ENCODE results near the gene ZFHX3.

Gene ZFHX3

DNA sequence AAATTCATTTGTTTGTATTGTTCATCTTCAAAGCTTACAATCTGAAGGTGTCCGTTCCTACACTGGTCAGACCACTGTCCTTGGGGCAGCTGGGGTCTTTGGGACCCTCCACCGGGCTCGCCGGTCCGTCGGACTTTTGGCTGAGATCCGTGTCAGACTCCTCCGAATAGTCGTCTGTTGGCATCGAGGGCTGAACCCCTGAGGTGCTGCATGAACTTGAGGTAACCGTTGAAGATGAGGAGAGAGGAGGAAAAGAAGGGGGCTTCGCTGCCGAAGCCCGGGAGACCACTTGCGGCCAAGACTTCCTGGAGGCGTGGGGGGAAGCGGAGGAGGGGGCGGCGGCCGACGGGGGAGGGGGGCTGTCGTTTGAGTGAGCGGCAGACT is 260.8 kb downstream of the ZFHX3 start:
- no peak for DNase-seq

GRCh38 chr16:72786606-72787005 is 261.3 kb downstream of the ZFHX3 start:
- DNase-seq, result no peak

DNA sequence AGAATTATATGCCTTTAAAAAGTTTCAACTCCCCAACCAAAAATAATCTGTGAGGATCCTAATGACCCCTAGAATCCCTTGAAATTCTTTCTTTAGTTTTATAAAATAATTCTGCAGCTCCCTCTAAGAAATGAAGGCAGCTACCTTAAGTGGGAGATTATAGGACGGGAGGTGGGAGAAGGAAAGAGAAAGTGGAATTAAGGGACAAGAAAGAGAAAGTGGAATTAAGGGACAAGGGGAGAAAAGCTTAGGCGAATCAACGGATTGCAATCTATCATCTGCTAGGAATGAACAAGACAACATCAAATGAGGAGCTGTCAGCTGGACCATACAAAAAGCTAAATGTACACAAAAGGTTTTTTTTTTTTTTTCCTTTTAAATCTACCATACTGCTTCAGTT is 262.0 kb downstream of the ZFHX3 start:
- no peak for DNase-seq

- DNase-seq, result no peak
Measured at GRCh38 chr16:72785171-72785570, 262.8 kb downstream of the ZFHX3 start.

DNA sequence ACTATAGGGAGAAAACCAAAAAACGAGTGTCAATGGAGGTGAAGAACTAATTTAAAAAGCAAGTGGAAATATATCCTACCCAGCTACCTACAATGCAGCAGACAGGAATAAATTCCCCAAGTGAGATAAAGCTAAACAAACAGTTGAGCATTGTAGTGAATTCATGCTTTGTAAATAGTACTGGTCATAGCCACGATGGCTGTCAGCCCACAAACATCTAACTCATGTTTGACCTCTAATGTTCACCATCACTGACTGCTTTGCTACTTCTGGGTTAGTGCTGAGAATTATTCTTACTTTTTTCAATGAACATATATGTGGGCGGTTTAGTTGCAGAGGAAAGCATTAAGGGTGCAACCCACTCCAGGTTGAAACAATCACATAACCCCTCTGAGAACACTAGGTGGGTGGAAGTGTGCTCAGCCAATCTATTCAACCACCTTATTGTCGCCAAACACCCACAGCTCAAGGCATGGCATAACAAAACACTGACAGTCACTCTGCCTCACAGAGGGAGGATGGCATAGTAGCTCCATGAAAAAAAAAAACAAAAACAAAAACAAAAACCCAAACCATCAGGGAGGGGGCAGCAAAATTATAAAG is 264.1 kb downstream of the ZFHX3 start:
- DNase-seq, result no peak

DNA sequence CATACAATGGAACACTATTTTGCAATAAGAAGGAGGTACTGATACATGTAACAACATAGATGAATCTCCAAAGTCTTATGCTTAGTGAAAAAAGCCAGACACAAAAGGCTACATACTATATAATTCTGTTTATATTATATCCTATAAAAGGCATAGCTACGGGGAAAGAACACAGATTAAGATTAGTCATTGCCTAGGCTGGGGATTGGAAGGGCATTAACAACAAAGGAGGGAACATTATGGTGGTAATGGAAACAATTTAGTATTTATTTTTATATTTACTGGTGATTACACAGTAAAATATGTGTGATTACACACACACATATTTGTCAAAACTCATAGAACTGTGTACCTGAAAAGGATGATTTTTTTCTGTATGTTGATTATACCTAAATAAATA is 278.1 kb downstream of the ZFHX3 start:
- no peak for DNase-seq

DNA sequence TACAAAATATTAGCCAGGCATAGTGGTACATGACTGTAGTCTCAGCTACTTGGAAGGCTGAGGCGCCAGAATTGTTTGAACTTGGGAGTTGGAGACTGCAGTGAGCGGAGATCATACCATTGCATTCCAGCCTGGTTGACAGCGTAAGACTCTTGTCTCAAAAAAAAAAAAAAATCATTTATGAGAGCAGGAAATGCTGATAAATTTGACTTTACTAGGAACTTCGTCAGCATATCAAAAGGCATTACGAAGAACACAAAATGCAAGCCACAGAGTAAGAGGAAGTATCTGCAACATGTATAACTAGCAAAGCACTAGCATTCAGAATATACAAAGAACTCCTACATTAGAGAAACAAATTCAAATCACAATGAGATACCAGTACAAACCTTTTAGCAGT is 279.3 kb downstream of the ZFHX3 start:
- DNase-seq, result no peak

DNA sequence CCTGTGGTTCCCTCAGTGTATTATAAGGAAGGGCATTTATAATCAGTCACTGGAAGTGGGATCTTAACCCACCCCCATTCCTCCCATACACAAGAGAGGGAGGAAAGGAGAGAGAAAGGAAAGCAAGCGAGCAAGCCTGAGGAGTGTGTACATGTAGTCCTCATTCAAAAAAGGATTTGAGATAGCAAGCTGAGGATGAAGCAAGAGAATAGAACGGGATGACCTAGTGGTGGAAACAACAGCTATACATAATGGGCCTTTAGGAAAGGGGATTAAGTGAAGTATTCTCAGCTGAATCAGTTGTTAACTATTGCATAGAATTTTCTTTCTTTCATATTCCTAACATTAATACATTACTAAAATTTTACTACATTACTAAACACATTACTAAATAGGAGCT is 281.4 kb downstream of the ZFHX3 start:
- DNase-seq, result no peak

DNA sequence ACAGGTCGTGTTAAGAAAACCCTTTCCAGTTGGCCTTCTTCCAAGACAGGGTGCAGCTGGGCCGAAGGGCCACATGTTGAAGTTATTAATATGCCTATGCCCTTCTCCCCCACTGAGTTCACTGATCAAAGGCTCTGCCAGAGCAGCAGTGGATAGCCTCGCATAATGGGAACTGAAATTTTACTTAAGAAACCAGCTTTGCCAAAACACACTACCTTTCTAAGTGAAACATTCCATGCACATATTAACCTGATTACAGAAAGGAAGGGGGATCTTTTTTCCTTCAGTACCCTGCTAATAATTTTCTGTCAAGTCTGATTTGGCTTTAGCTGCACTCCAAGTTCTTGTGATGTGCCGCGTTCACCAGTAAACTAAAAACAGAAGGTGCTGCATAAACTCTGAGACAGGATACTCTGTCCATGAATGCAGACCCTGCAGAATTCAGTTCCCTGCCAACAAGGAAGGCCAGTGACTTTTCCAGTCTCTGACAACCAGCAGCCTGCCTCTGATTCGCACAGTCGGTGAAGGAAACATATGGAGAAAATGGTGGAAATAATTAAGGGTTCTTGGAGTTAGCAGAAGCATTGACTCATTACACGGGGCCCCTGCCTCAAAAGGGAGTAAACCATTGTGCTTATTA is 283.8 kb downstream of the ZFHX3 start:
- DNase-seq, result no peak

DNA sequence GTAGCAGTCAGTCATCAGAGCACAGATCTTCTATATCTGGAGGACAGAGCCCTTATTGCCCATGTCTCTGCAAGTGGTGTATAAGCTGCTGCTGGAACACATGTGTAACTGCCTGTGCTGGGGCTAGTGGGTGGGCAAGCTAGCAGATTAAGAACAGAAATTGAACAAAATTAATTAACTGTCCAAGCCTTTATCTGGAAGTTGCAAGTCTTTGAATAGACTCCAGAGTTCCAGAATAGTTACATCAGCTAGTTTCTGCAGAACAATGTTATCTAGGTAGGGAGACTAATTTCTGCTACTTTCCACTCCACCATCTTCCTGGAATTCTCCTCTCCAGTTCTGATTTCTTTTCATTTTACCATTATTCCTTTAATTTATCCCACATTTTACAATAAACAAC is 287.3 kb downstream of the ZFHX3 start:
- no peak for DNase-seq

GRCh38 chr16:72753881-72754280 is 294.0 kb downstream of the ZFHX3 start:
- no peak for DNase-seq

- no peak for DNase-seq
Measured at GRCh38 chr16:72752004-72752695, 295.8 kb downstream of the ZFHX3 start.

DNA sequence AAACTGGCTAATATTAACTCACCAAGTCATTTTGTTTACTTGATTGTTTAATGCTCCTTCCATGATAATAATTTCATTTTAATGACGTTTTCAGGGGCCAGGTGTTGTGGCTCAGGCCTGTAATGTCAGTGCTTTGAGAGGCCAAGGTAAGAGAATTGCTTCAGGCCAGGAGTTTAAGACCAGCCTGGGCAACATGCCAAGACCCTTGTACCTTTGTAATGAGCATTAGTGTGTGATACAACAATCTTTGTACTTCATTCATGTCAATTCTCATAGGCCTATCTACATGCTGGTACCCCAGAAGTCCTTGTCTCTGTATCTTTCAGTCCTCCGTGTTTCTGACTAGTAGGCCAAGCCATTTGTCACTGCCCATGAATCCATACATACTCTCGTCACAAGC is 296.9 kb downstream of the ZFHX3 start:
- no peak for DNase-seq

- DNase-seq, result no peak
Measured at GRCh38 chr16:72749091-72749490, 298.8 kb downstream of the ZFHX3 start.

GRCh38 chr16:72744076-72744793 is 303.7 kb downstream of the ZFHX3 start:
- DNase-seq, result no peak

GRCh38 chr16:72743011-72743761 is 304.7 kb downstream of the ZFHX3 start:
- DNase-seq, result no peak

DNA sequence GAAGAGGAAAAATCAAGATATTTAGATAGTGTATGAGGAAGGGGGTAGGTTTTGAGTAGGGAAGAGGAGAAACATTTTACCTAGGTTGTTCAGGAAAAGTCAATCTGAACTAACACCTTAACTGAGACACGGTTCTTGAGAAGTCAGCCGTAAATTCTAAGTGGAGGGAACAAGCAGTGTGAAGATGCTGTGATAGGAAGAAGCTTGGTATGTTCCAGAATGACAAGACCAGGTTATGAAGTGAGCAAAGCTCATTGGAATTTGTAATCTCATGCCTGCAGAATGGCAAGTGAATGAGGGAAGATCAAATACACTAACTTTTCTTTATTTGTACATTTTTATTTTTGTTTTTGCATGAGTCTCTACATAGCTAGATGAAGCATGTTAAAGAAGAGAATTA is 307.6 kb downstream of the ZFHX3 start:
- no peak for DNase-seq

DNA sequence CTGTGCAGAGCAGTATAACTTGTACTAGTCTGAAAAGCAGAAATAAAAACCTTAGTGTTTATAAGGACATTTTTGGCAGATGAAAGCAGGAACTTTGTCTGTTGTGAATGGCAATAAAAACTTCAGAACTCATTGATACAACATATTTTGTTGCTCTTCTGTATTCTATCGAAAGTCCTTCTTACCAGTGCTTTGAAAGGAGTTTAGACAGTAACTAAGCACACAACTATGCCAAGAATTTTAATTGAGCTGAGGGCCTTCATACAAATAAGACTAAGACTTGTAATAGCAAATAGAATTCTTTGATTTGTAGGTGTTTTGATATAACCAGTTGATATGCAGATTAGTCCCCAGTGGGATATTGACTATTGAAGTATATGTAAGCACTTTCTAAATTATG is 308.4 kb downstream of the ZFHX3 start:
- DNase-seq, result no peak

- no peak for DNase-seq
Measured at GRCh38 chr16:72736074-72736473, 311.9 kb downstream of the ZFHX3 start.

Data from activated CD4-positive, alpha-beta T cell treated with anti-CD3 and anti-CD28 coated beads, Interleukin-2, Interleukin-6, amounts not matched to agents 100 ng/mL and 50 ng/mL, durations not matched to agents 16 hours and 8 hours (primary cell).